Measurements from ENCODE around the gene IP6K3. TPM values are rescaled to one million over a fixed set of nuclear protein-coding genes. Genes with fewer than 3 reads are reported as not detected.

Gene IP6K3
- total RNA-seq, 1 experiment from 2014 or later, result 1.7 TPM

DNA sequence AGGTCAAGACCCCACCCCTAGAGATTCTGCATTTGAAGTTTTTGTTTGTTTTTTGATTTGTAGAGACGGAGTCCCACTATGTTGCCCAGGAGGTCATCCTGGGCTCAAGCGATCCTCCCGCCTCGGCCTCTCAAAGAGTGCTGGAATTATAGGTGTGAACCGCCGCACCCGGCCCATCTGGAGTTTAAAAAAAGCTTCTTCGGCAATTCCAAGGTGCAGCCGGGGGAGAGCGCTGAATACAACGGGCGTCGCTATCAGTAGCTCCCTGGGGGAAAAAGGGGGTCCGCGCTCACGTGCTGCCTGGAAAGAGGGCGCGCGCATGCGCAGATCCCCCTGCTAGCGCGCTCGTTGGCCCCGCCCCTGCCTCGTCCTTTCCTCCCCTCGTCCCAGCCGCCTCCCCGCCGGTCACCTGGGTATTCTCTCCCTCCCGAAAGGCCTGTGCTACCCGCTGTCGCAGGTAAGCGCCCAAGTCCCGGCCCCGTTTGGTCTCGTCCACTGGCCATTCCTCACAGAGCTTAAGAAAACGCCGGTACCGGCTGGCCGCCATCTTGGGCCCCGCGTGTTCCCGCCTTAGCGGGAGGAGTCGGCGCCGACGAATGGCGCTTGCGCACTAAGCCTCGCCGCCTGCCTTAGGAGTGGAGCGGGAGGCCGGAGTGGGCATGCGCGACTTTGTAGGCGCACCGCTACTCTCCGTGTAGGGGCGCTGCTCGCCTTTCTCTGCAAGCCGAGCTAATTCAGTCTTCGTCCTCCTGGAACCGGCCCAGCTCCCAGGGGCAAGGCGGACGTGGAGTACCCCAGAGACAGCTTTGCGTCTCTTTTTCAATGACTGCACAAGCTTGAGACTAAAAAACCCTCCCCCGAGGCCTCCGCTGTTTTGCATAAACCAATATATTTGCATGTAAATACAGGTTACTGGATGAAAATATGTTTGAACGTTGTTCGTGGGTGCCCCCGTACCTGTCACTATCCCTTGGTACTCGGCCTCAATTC, 35.3 kb downstream of the IP6K3 start, which contains the start of gene UQCC2:
TSS of gene UQCC2 (minus strand) at position 561 of the 990 bp plus-strand sequence. CDS start at position 547, 14 bp downstream.
- Mint-ChIP-seq H3K36me3 (ENCODE audit: insufficient read depth, unreplicated experiment) (peaks cover 31% of the 10 kb centered on the region), H3K4me1 (ENCODE audit: insufficient read depth, unreplicated experiment) (peaks cover 24% of the 10 kb centered on the region), H3K27me3 (ENCODE audit: insufficient read depth, unreplicated experiment) (no peaks in the 10 kb centered on the region), H3K9me3 (ENCODE audit: unreplicated experiment) (no peaks in the 10 kb centered on the region), H3K27ac (ENCODE audit: low read depth, unreplicated experiment) (peak within 1 kb of the TSS; percentile 84), H3K4me3 (ENCODE audit: unreplicated experiment) (peak within 1 kb of the TSS; percentile 99)
- BruUV-seq (replicated peaks), result TSS peak; percentile 33
- ChIA-PET POLR2A (interaction anchor here (0.6 to 2.1 kb wide), 29 partner anchors 8 to 891 kb away, joined by 3 to 29 read pairs (median 4); partner anchors contain the start of genes LEMD2 and ZBTB9), CTCF (interaction anchor here (0.5 to 7.9 kb wide), 35 partner anchors 8 to 1394 kb away, joined by 3 to 115 read pairs (median 6); partner anchors contain the start of gene IP6K3)
- intact Hi-C loops (cut with micrococcal nuclease), result loop anchor here (1.0 kb wide), 1 partner anchor 51 kb away; no protein-coding TSS in a partner anchor
- DNase-seq (ENCODE audit: unreplicated experiment), result peak; percentile 97
- TF ChIP-seq, protein P1, sequence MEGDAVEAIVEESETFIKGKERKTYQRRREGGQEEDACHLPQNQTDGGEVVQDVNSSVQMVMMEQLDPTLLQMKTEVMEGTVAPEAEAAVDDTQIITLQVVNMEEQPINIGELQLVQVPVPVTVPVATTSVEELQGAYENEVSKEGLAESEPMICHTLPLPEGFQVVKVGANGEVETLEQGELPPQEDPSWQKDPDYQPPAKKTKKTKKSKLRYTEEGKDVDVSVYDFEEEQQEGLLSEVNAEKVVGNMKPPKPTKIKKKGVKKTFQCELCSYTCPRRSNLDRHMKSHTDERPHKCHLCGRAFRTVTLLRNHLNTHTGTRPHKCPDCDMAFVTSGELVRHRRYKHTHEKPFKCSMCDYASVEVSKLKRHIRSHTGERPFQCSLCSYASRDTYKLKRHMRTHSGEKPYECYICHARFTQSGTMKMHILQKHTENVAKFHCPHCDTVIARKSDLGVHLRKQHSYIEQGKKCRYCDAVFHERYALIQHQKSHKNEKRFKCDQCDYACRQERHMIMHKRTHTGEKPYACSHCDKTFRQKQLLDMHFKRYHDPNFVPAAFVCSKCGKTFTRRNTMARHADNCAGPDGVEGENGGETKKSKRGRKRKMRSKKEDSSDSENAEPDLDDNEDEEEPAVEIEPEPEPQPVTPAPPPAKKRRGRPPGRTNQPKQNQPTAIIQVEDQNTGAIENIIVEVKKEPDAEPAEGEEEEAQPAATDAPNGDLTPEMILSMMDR (IDR thresholded peaks at IDR 0.05; ENCODE audit: unreplicated experiment), result peak; percentile 61

DNA sequence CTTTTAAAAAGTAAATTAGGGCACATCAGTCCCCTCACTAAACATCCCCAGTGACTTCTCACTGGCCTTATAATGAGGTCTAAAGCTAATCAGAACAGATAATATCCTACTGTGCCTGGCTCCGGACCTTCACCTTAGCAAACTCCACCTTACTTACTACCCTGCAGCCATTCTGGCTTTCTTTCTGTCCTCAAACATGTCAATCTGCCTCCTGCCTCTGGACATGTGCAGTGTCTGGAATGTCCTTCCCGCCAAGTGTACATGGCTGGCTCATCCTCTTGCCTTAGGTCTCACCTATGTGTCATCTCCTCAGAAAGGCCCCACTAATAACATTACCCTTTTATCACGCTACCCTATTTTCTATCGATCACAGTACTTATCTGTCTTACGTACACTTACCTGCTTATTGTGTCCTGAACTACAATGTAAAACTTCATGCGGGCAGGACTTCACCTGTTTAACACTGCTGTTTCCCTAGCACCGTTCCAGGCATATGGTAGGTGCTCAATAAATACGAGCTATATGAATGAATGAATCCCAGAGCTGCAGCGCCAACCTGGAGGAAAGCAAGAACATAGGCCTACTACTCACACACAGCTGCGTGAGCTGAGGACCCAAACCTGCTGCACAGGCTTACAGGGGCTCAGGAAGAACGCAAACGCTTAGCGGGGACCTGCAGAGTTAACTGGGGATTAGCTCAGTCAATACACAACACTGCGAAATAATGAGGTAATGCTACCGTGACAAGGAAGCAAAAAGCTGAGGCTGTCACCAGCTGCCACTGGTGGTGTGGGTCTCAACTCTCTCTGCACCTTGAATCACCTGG, 36.2 kb downstream of the IP6K3 start:
- BruUV-seq (replicated peaks), result no TSS peak
- H3K4me3 Mint-ChIP-seq (ENCODE audit: unreplicated experiment), result peak overlapping the region; percentile 99
- peaks cover 38% of the 10 kb centered on the region for H3K36me3 Mint-ChIP-seq (ENCODE audit: insufficient read depth, unreplicated experiment)
- H3K4me1 Mint-ChIP-seq (ENCODE audit: insufficient read depth, unreplicated experiment), result peaks cover 26% of the 10 kb centered on the region
- no peak overlapping the region for H3K27ac Mint-ChIP-seq (ENCODE audit: low read depth, unreplicated experiment)
- H3K27me3 Mint-ChIP-seq (ENCODE audit: insufficient read depth, unreplicated experiment), result no peaks in the 10 kb centered on the region
- no peak for DNase-seq (ENCODE audit: unreplicated experiment)
- no peaks in the 10 kb centered on the region for H3K9me3 Mint-ChIP-seq (ENCODE audit: unreplicated experiment)
- POLR2A ChIA-PET, result interaction anchor here (0.5 to 2.1 kb wide), 19 partner anchors 13 to 417 kb away, joined by 3 to 29 read pairs (median 4); no protein-coding TSS in a partner anchor
- intact Hi-C loops (cut with micrococcal nuclease), result loop anchor here (1.0 kb wide), 1 partner anchor 52 kb away; no protein-coding TSS in a partner anchor
- CTCF ChIA-PET, result interaction anchor here (0.5 to 7.9 kb wide), 26 partner anchors 8 to 448 kb away, joined by 3 to 115 read pairs (median 8); partner anchors contain the start of gene IP6K3
- TF ChIP-seq, protein P1 (IDR thresholded peaks at IDR 0.05; ENCODE audit: unreplicated experiment), result no peak

GRCh38 chr6:33709605-33710295, 37.0 kb downstream of the IP6K3 start:
- Mint-ChIP-seq H3K4me1 (ENCODE audit: insufficient read depth, unreplicated experiment) (peaks cover 26% of the 10 kb centered on the region), H3K27me3 (ENCODE audit: insufficient read depth, unreplicated experiment) (no peaks in the 10 kb centered on the region), H3K9me3 (ENCODE audit: unreplicated experiment) (no peaks in the 10 kb centered on the region), H3K36me3 (ENCODE audit: insufficient read depth, unreplicated experiment) (peaks cover 38% of the 10 kb centered on the region), H3K4me3 (ENCODE audit: unreplicated experiment) (peak overlapping the region; percentile 31), H3K27ac (ENCODE audit: low read depth, unreplicated experiment) (no peak overlapping the region)
- CTCF ChIA-PET, result interaction anchor here (0.7 to 2.4 kb wide), 8 partner anchors 9 to 454 kb away, joined by 3 to 22 read pairs (median 8); no protein-coding TSS in a partner anchor
- BruUV-seq (replicated peaks), result no TSS peak
- no peak for DNase-seq (ENCODE audit: unreplicated experiment)
- POLR2A ChIA-PET, result no interaction called here
- intact Hi-C loops (cut with micrococcal nuclease), result loop anchor here (10.0 kb wide), 1 partner anchor 285 kb away; the partner anchor contains the start of gene SYNGAP1
- TF ChIP-seq, protein P1 (IDR thresholded peaks at IDR 0.05; ENCODE audit: unreplicated experiment), result no peak

Measured in MCF 10A (cell line).